WTC11 (cell line): ENCODE data around the gene MAP3K5. TPM values are rescaled to one million over a fixed set of nuclear protein-coding genes. Genes with fewer than 3 reads are reported as not detected.
"Not testable (repeated sequence)": the region's sequence is repeated elsewhere in the genome, so short reads cannot be mapped to it uniquely, and the experiment has no call there.

ENCODE experiments used
- ATAC-seq: fragments of 200-7000 bp; cut with Tn5 transposase; 2 replicates; pipeline ENCODE4 v1.10.0; 2021; ENCODE audit warnings: mild to moderate bottlenecking, moderate library complexity
- CTCF ChIA-PET: fragments of 300-600 bp; sonication (Branson Sonifier 250); formaldehyde crosslinking; loops from one replicate; lab custom pipeline; 2021; ENCODE audit warnings: antibody characterized with exemption; lab: Charles Lee
- POLR2A ChIA-PET: fragments of 350-600 bp; sonication (Branson Sonifier 250); formaldehyde crosslinking; loops from one replicate; lab custom pipeline; 2021; ENCODE audit warnings: antibody characterized with exemption; lab: Charles Lee
- DNase-seq: peaks from one replicate; pipeline ENCODE4 v3.0.0; 2021; ENCODE audit warnings: low spot score
- H3K27ac Mint-ChIP-seq: 2 replicates; pipeline ENCODE4 v1.8.0; 2021; ENCODE audit warnings: mixed read lengths
- H3K27me3 Mint-ChIP-seq: 2 replicates; pipeline ENCODE4 v1.8.0; 2021; ENCODE audit warnings: low read depth, mild to moderate bottlenecking, moderate library complexity, mixed read lengths
- H3K36me3 Mint-ChIP-seq: 2 replicates; pipeline ENCODE4 v1.8.0; 2021; ENCODE audit warnings: mixed read lengths
- H3K4me1 Mint-ChIP-seq: 2 replicates; pipeline ENCODE4 v1.8.0; 2022; ENCODE audit warnings: mixed read lengths
- H3K4me3 Mint-ChIP-seq: 2 replicates; pipeline ENCODE4 v1.8.0; 2021; ENCODE audit warnings: mild to moderate bottlenecking, moderate library complexity, mixed read lengths
- H3K9me3 Mint-ChIP-seq: 2 replicates; pipeline ENCODE4 v1.8.0; 2021; ENCODE audit warnings: mixed read lengths
- CREM ChIP-seq: sonication (generic); formaldehyde crosslinking; IDR thresholded peaks from 2 replicates; pipeline ENCODE4 v1.8.1; 2022; ENCODE audit warnings: mild to moderate bottlenecking, missing genetic modification reagents, moderate library complexity
- NFATC4 ChIP-seq: fragments of 250-450 bp; sonication (Bioruptor Pico); IDR thresholded peaks from 2 replicates; pipeline ENCODE4 v1.9.0; 2021; ENCODE audit warnings: mild to moderate bottlenecking
- NR1H2 ChIP-seq: sonication (generic); formaldehyde crosslinking; IDR thresholded peaks from 2 replicates; pipeline ENCODE4 v1.9.0; 2021; ENCODE audit warnings: mild to moderate bottlenecking, moderate library complexity, missing genetic modification reagents
- ZNF423 ChIP-seq: fragments of 250-450 bp; sonication (Bioruptor Pico); IDR thresholded peaks from 2 replicates; pipeline ENCODE4 v2.1.2; 2022; ENCODE audit warnings: mild to moderate bottlenecking, moderate library complexity
- total RNA-seq: library from RNA; stranded (reverse); gene quantifications from 3 replicates; pipeline ENCODE4 v1.2.3, GENCODE V29; 2021
- TF ChIP-seq, protein P1 (sequence below): fragments of 250-450 bp; sonication (Bioruptor Pico); IDR thresholded peaks from 2 replicates; pipeline ENCODE4 v1.9.0; 2021; ENCODE audit warnings: mild to moderate bottlenecking
- TF ChIP-seq, protein P2 (sequence below): sonication (generic); formaldehyde crosslinking; IDR thresholded peaks from 2 replicates; pipeline ENCODE4 v1.8.0; 2022; ENCODE audit warnings: mild to moderate bottlenecking, missing genetic modification reagents
- TF ChIP-seq, protein P3 (sequence below): sonication (generic); formaldehyde crosslinking; IDR thresholded peaks from 2 replicates; pipeline ENCODE4 v1.8.1; 2023; ENCODE audit warnings: mild to moderate bottlenecking, moderate library complexity, missing genetic modification reagents
- TF ChIP-seq, protein P4 (sequence below): sonication (generic); formaldehyde crosslinking; IDR thresholded peaks from 2 replicates; pipeline ENCODE4 v1.8.1; 2022; ENCODE audit warnings: missing genetic modification reagents, borderline replicate concordance
- TF ChIP-seq, protein P5 (sequence below): sonication (generic); formaldehyde crosslinking; IDR thresholded peaks from 2 replicates; pipeline ENCODE4 v1.8.1; 2022; ENCODE audit warnings: mild to moderate bottlenecking, moderate library complexity, missing genetic modification reagents
- TF ChIP-seq, protein P6 (sequence below): sonication (generic); formaldehyde crosslinking; IDR thresholded peaks from 2 replicates; pipeline ENCODE4 v1.8.1; 2023; ENCODE audit warnings: mild to moderate bottlenecking, missing genetic modification reagents, borderline replicate concordance

Gene MAP3K5
- total RNA-seq, 1 experiment from 2014 or later: 1.6 TPM

DNA sequence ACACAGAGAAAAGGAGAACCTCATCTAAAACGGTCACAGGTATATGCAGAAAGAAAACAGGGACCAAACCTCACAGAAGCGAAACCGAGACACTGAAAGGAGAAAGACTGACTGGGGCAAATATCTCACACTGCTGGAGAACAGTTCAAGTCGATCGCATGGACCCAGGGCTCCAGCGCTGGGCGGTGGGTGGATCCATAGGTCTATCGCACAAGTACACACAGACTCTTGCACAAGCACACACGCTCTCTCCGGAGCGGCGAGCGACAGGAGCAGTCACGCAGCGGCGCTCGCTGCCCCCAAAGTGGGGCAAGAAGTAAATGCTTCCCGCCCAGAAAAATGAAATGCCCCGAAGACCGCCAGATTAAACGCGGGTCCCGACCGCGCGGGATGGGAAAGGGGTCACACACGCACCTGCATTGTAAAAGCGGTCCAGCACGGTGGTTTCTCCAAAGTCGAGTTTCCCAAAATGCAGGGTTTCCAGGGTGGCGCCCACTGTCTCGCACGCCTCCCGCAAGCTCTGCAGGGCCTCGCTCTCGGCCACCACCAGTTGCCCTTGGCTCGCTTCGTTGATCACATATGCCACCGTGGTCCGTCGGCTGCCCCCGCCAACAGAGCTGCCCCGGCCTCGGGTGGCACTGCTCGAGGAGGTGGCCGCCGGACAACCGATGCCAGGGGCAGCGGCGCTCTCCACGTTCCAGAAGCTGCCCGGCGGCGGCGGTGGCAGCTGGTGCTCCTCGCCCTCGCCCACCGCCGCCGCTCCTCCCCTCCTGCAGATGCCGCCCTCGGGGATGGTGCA is 782 bp downstream of the MAP3K5 start (continued):
- TF ChIP-seq, protein P1, sequence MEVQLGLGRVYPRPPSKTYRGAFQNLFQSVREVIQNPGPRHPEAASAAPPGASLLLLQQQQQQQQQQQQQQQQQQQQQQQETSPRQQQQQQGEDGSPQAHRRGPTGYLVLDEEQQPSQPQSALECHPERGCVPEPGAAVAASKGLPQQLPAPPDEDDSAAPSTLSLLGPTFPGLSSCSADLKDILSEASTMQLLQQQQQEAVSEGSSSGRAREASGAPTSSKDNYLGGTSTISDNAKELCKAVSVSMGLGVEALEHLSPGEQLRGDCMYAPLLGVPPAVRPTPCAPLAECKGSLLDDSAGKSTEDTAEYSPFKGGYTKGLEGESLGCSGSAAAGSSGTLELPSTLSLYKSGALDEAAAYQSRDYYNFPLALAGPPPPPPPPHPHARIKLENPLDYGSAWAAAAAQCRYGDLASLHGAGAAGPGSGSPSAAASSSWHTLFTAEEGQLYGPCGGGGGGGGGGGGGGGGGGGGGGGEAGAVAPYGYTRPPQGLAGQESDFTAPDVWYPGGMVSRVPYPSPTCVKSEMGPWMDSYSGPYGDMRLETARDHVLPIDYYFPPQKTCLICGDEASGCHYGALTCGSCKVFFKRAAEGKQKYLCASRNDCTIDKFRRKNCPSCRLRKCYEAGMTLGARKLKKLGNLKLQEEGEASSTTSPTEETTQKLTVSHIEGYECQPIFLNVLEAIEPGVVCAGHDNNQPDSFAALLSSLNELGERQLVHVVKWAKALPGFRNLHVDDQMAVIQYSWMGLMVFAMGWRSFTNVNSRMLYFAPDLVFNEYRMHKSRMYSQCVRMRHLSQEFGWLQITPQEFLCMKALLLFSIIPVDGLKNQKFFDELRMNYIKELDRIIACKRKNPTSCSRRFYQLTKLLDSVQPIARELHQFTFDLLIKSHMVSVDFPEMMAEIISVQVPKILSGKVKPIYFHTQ (CRISPR knock-in tag): no peak
- no peak for TF ChIP-seq NFATC4
- TF ChIP-seq ZNF423 (CRISPR knock-in tag): no peak
- TF ChIP-seq CREM (CRISPR knock-in tag): no peak
- TF ChIP-seq, protein P2, sequence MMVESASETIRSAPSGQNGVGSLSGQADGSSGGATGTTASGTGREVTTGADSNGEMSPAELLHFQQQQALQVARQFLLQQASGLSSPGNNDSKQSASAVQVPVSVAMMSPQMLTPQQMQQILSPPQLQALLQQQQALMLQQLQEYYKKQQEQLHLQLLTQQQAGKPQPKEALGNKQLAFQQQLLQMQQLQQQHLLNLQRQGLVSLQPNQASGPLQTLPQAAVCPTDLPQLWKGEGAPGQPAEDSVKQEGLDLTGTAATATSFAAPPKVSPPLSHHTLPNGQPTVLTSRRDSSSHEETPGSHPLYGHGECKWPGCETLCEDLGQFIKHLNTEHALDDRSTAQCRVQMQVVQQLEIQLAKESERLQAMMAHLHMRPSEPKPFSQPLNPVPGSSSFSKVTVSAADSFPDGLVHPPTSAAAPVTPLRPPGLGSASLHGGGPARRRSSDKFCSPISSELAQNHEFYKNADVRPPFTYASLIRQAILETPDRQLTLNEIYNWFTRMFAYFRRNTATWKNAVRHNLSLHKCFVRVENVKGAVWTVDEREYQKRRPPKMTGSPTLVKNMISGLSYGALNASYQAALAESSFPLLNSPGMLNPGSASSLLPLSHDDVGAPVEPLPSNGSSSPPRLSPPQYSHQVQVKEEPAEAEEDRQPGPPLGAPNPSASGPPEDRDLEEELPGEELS (CRISPR knock-in tag): no peak
- TF ChIP-seq, protein P3, sequence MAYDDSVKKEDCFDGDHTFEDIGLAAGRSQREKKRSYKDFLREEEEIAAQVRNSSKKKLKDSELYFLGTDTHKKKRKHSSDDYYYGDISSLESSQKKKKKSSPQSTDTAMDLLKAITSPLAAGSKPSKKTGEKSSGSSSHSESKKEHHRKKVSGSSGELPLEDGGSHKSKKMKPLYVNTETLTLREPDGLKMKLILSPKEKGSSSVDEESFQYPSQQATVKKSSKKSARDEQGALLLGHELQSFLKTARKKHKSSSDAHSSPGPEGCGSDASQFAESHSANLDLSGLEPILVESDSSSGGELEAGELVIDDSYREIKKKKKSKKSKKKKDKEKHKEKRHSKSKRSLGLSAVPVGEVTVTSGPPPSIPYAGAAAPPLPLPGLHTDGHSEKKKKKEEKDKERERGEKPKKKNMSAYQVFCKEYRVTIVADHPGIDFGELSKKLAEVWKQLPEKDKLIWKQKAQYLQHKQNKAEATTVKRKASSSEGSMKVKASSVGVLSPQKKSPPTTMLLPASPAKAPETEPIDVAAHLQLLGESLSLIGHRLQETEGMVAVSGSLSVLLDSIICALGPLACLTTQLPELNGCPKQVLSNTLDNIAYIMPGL: no peak; the same call in 1 of the 2 replicates
- TF ChIP-seq, all 79 proteins: peak for 2

DNA sequence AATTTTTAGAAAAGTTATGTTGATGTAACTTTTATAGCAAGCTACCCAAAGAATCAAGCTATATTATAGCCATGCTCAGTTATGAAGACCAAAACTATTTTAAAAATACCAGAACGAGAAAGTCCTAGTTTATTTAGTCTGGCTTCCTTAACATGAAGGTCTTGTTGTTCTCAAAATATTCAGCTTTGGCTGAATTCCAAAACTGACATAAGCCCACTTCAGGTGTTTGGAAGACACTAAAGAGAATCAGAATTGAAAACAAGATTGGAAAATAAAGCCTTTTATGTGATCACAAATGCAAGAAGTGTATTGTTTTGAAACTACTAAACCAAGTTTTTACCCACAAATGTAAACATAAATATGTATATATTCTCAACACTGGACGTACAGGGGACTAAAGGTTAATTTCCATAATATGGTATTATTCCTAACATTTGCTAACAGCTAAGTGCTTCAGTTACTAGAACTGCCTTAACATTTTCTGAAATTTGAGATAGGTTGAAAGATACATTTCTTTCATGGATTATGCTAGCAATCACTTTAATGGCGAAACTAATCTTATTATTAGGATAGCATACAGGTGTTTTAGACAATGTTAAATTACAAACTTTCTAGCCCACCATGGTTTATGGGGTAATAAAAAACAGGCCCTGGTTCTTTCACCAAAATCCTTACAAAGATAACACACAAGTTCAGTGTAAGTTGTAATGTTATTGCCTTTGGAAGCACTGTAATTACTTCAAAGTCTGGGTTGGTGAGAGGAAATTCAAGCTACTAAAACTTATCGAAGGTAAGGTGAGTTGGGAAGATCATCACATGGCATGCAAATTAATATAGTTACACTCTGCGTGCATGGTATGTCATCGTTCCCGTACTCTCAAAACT is 1.6 kb downstream of the MAP3K5 start:
- ChIA-PET CTCF (no interaction called here), POLR2A (no interaction called here)
- no peak for TF ChIP-seq NR1H2 (CRISPR knock-in tag)
- TF ChIP-seq, protein P4, sequence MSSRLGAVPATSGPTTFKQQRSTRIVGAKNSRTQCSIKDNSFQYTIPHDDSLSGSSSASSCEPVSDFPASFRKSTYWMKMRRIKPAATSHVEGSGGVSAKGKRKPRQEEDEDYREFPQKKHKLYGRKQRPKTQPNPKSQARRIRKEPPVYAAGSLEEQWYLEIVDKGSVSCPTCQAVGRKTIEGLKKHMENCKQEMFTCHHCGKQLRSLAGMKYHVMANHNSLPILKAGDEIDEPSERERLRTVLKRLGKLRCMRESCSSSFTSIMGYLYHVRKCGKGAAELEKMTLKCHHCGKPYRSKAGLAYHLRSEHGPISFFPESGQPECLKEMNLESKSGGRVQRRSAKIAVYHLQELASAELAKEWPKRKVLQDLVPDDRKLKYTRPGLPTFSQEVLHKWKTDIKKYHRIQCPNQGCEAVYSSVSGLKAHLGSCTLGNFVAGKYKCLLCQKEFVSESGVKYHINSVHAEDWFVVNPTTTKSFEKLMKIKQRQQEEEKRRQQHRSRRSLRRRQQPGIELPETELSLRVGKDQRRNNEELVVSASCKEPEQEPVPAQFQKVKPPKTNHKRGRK: no peak
- TF ChIP-seq, protein P5, sequence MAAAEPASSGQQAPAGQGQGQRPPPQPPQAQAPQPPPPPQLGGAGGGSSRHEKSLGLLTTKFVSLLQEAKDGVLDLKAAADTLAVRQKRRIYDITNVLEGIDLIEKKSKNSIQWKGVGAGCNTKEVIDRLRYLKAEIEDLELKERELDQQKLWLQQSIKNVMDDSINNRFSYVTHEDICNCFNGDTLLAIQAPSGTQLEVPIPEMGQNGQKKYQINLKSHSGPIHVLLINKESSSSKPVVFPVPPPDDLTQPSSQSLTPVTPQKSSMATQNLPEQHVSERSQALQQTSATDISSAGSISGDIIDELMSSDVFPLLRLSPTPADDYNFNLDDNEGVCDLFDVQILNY (CRISPR knock-in tag): no peak
- TF ChIP-seq, protein P6, sequence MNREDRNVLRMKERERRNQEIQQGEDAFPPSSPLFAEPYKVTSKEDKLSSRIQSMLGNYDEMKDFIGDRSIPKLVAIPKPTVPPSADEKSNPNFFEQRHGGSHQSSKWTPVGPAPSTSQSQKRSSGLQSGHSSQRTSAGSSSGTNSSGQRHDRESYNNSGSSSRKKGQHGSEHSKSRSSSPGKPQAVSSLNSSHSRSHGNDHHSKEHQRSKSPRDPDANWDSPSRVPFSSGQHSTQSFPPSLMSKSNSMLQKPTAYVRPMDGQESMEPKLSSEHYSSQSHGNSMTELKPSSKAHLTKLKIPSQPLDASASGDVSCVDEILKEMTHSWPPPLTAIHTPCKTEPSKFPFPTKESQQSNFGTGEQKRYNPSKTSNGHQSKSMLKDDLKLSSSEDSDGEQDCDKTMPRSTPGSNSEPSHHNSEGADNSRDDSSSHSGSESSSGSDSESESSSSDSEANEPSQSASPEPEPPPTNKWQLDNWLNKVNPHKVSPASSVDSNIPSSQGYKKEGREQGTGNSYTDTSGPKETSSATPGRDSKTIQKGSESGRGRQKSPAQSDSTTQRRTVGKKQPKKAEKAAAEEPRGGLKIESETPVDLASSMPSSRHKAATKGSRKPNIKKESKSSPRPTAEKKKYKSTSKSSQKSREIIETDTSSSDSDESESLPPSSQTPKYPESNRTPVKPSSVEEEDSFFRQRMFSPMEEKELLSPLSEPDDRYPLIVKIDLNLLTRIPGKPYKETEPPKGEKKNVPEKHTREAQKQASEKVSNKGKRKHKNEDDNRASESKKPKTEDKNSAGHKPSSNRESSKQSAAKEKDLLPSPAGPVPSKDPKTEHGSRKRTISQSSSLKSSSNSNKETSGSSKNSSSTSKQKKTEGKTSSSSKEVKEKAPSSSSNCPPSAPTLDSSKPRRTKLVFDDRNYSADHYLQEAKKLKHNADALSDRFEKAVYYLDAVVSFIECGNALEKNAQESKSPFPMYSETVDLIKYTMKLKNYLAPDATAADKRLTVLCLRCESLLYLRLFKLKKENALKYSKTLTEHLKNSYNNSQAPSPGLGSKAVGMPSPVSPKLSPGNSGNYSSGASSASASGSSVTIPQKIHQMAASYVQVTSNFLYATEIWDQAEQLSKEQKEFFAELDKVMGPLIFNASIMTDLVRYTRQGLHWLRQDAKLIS (CRISPR knock-in tag): no peak

DNA sequence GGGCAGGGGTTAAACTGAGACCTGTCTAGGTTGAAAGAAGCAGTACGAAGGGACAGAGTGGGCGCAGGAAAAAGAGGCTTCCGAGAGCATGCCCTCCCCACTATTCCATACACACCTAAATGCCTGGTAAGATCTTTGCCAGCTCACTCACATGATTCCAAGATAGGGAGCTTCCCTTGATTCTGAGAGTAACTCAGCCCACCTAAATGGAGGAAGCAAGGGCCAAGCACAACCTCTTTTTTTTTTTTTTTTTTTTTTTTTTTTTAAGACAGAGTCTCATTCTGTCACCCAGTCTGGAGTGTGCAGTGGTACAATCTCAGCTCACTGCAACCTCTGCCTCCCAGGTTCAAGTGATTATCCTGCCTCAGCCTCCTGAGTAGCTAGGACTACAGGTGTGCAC is 2.8 kb downstream of the MAP3K5 start:
- DNase-seq: not testable (repeated sequence)

More for the DNA sequence above, 1.6 kb downstream of the MAP3K5 start:
- DNase-seq (no peak), ATAC-seq (no peak)
- Mint-ChIP-seq H3K4me1 (peaks cover 12% of the 10 kb centered on the region), H3K36me3 (no peaks in the 10 kb centered on the region), H3K4me3 (peak overlapping the region; percentile 77), H3K27me3 (peaks cover 57% of the 10 kb centered on the region), H3K9me3 (no peaks in the 10 kb centered on the region), H3K27ac (no peak overlapping the region)

More for the DNA sequence above, 2.8 kb downstream of the MAP3K5 start:
- H3K27ac Mint-ChIP-seq, POLR2A ChIA-PET, ATAC-seq, H3K9me3 Mint-ChIP-seq, H3K4me3 Mint-ChIP-seq, H3K36me3 Mint-ChIP-seq: not testable (repeated sequence)
- Mint-ChIP-seq H3K27me3 (peaks cover 48% of the 10 kb centered on the region), H3K4me1 (peaks cover 16% of the 10 kb centered on the region)
- CTCF ChIA-PET: interaction anchor here (0.6 to 1.5 kb wide), 3 partner anchors 27 to 262 kb away, joined by 3 to 5 read pairs (median 4); no protein-coding TSS in a partner anchor
